ENCODE measurements around the gene TRPM5. TPM values are rescaled to one million over a fixed set of nuclear protein-coding genes. Genes with fewer than 3 reads are reported as not detected.

The TRPM5 gene
- total RNA-seq, 1 experiment from 2014 or later = 0.07 TPM

- POLR2A ChIA-PET = no interaction called here
- no peak overlapping the region for H3K4me3 Mint-ChIP-seq
Observed at GRCh38 chr11:2425506-2425905, 18.8 kb downstream of the TRPM5 start.

GRCh38 chr11:2424811-2425495 is 19.4 kb downstream of the TRPM5 start:
- Mint-ChIP-seq H3K4me3 (no peak overlapping the region), H3K36me3 (no peaks in the 10 kb centered on the region), H3K4me1 (no peaks in the 10 kb centered on the region), H3K9me3 (no peaks in the 10 kb centered on the region), H3K27ac (no peak overlapping the region), H3K27me3 (ENCODE audit: low read depth) (peaks cover 4% of the 10 kb centered on the region)
- POLR2A ChIA-PET = no interaction called here
- DNase-seq (ENCODE audit: low spot score) = no peak
- CTCF ChIA-PET = interaction anchor here (2.4 to 5.3 kb wide), 2 partner anchors 107 to 119 kb away, joined by 14 to 122 read pairs; no protein-coding TSS in a partner anchor
- TF ChIP-seq ATF1 (CRISPR knock-in tag; IDR thresholded peaks at IDR 0.05) (no peak), JUN (CRISPR knock-in tag; IDR thresholded peaks at IDR 0.05) (no peak), NFYB (CRISPR knock-in tag; conservative IDR thresholded peaks at IDR 0.05; ENCODE audit: low read depth) (no peak), ZSCAN18 (CRISPR knock-in tag; IDR thresholded peaks at IDR 0.05) (no peak), MAX (CRISPR knock-in tag; IDR thresholded peaks at IDR 0.05) (no peak), ZMAT4 (CRISPR knock-in tag; IDR thresholded peaks at IDR 0.05) (no peak)
- ATAC-seq = no peak

More at GRCh38 chr11:2425506-2425905, 18.8 kb downstream of the TRPM5 start:
- H3K9me3 Mint-ChIP-seq = no peaks in the 10 kb centered on the region
- ATAC-seq = no peak
- CTCF ChIA-PET = interaction anchor here (1.0 to 5.3 kb wide), 5 partner anchors 25 to 505 kb away, joined by 3 to 122 read pairs (median 4); partner anchors contain the start of gene TSSC4
- DNase-seq (ENCODE audit: low spot score) = no peak
- no peaks in the 10 kb centered on the region for H3K4me1 Mint-ChIP-seq
- peaks cover 4% of the 10 kb centered on the region for H3K27me3 Mint-ChIP-seq (ENCODE audit: low read depth)
- no peaks in the 10 kb centered on the region for H3K36me3 Mint-ChIP-seq
- TF ChIP-seq MAX (CRISPR knock-in tag; IDR thresholded peaks at IDR 0.05) (no peak), ESRRA (CRISPR knock-in tag; IDR thresholded peaks at IDR 0.05; ENCODE audit: borderline replicate concordance) (no peak), ZNF281 (CRISPR knock-in tag; IDR thresholded peaks at IDR 0.05) (no peak), CBFB (CRISPR knock-in tag; IDR thresholded peaks at IDR 0.05; ENCODE audit: low read depth) (no peak), PRDM15 (CRISPR knock-in tag; IDR thresholded peaks at IDR 0.05) (no peak), IRF2 (CRISPR knock-in tag; IDR thresholded peaks at IDR 0.05; ENCODE audit: borderline replicate concordance, low read depth) (no peak), ZNF219 (CRISPR knock-in tag; IDR thresholded peaks at IDR 0.05; ENCODE audit: borderline replicate concordance) (no peak)
- no peak overlapping the region for H3K27ac Mint-ChIP-seq

Data from WTC11 (cell line).